ENCODE data around the gene BACH1. TPM values are rescaled to one million over a fixed set of nuclear protein-coding genes. Genes with fewer than 3 reads are reported as not detected.

BACH1 gene
- total and polyA plus RNA-seq, 11 donors = 5.3 to 83.4 (median 36.7) TPM

DNA sequence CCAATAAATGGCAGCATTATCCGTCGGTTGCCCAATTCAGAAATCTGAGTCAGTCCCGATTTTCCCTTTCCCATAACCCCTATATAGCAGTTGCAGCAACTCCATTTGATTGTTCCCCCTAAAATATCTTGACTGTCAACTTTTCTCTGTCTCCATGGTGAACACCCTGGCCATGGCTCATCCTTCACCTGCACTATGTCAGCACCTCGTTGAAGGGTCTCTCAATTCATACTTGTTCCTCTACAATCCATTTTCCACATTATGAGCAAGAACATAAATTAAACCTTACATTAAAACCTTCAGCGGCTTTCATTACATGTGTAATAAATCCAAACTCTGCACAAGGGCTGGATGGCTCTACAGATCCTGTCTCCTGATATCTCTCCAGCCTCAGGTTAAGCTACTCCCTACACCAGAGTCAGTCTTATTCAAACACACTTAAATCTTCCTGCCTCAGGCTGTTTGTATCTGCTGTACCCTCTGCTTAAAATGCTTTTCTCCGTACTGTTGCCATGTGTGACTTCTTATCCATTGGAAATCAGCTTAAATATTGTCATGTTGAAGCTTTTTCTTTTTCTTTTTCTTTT is 87.3 kb downstream of the BACH1 start:
- Histone ChIP-seq H3K4me3 (no peak overlapping the region), H3K27me3 (no peaks in the 10 kb centered on the region), H3K27ac (no peak overlapping the region), H3K9me3 (no peaks in the 10 kb centered on the region), H3K36me3 (no peaks in the 10 kb centered on the region), H3K4me1 (no peaks in the 10 kb centered on the region)
- intact Hi-C loops (cut with DNase I) = no loop called here
- ATAC-seq (no peak), DNase-seq (no peak)
- no peak for TF ChIP-seq POLR2A (IDR thresholded peaks at IDR 0.05)
- TF ChIP-seq, protein P1, sequence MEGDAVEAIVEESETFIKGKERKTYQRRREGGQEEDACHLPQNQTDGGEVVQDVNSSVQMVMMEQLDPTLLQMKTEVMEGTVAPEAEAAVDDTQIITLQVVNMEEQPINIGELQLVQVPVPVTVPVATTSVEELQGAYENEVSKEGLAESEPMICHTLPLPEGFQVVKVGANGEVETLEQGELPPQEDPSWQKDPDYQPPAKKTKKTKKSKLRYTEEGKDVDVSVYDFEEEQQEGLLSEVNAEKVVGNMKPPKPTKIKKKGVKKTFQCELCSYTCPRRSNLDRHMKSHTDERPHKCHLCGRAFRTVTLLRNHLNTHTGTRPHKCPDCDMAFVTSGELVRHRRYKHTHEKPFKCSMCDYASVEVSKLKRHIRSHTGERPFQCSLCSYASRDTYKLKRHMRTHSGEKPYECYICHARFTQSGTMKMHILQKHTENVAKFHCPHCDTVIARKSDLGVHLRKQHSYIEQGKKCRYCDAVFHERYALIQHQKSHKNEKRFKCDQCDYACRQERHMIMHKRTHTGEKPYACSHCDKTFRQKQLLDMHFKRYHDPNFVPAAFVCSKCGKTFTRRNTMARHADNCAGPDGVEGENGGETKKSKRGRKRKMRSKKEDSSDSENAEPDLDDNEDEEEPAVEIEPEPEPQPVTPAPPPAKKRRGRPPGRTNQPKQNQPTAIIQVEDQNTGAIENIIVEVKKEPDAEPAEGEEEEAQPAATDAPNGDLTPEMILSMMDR (IDR thresholded peaks at IDR 0.05) = no peak
- 89 to 92% (median 91%) methylated on average over 6 of the region's 6 CpGs for WGBS, 4 donors

DNA sequence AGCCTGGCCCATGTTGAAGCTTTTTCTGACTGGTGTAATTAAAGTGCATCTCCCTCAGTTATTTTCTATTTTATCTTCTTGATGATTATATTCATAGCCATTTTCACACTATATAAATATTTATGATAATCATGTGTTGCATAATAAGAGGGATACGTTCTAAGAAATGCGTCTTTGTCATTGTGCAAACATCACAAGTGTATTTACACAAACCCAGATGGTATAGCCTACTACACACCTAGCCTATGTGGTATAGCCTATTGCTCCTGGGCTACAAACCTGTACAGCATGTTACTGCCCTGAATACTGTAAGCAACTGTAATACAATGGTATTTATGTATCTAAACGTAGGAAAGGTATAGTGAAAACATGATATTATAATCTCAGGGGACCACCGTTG is 88.1 kb downstream of the BACH1 start:
- no peak overlapping the region for H3K4me3 ChIP-seq
- H3K27me3 ChIP-seq = no peaks in the 10 kb centered on the region
- TF ChIP-seq POLR2A (IDR thresholded peaks at IDR 0.05) = no peak
- TF ChIP-seq, protein P1 (IDR thresholded peaks at IDR 0.05) = no peak
- DNase-seq (no peak), ATAC-seq (no peak)
- H3K4me1 ChIP-seq = no peaks in the 10 kb centered on the region
- no peaks in the 10 kb centered on the region for H3K36me3 ChIP-seq
- no peak overlapping the region for H3K27ac ChIP-seq
- intact Hi-C loops (cut with DNase I) = no loop called here
- H3K9me3 ChIP-seq = no peaks in the 10 kb centered on the region
- 83 to 95% (median 92%) methylated on average over 4 of the region's 4 CpGs for WGBS, 4 donors

DNA sequence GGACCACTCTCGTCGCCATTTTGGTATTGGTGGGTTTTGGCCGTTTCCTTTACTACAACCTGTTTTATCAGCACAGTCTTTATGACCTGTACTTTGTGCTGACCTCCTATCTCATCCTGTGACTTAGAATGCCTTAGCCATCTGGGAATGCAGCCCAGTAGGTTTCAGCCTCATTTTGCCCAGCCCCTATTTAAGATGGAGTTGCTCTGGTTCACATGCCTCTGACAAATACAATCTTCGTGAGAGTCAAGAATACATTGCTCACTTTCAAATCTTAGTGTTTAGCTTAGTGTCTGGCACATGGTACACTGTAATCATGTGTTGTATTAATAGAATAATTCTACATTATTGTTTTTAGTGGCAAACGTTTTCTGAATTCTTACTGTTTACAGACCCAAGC is 88.9 kb downstream of the BACH1 start:
- DNase-seq (no peak), ATAC-seq (no peak)
- Histone ChIP-seq H3K4me3 (no peak overlapping the region), H3K36me3 (no peaks in the 10 kb centered on the region), H3K27ac (no peak overlapping the region), H3K9me3 (peaks cover 0 to under 1% (median 0%) of the 10 kb centered on the region in 12 donors), H3K4me1 (no peaks in the 10 kb centered on the region), H3K27me3 (no peaks in the 10 kb centered on the region)
- intact Hi-C loops (cut with DNase I) = no loop called here
- WGBS, 4 donors = 67 to 81% (median 76%) methylated on average over 5 of the region's 5 CpGs
- TF ChIP-seq, protein P1 (IDR thresholded peaks at IDR 0.05) = no peak

DNA sequence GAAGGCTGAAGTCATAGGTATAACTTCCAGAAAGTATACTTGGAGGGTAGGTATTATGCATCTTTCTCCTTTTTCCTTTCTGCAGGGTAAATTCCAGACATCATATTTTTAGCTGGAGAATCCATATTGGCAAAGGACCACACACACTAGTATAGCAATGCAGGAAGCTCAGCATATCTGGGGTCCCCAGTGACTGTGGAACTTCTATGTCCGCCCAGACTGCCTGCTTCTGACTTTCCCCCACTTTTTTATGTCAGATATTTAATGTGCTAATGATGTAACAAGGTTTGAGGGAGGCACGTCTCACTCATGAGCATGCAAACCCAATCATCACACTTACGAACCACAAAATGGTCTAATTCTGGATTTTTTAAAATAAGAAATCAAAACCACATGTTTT is 90.4 kb downstream of the BACH1 start:
- DNase-seq = no peak
- intact Hi-C loops (cut with DNase I) = no loop called here
- Histone ChIP-seq H3K27me3 (no peaks in the 10 kb centered on the region), H3K36me3 (no peaks in the 10 kb centered on the region), H3K4me3 (no peak overlapping the region), H3K4me1 (no peaks in the 10 kb centered on the region), H3K27ac (no peak overlapping the region), H3K9me3 (peaks cover 0 to 7% (median 0%) of the 10 kb centered on the region in 12 donors)
- WGBS, 4 donors = 74 to 87% (median 82%) methylated on average over 3 of the region's 3 CpGs
- TF ChIP-seq, protein P1 (IDR thresholded peaks at IDR 0.05) = no peak
- no peak for TF ChIP-seq POLR2A (IDR thresholded peaks at IDR 0.05)
- ATAC-seq = no peak
